Measurements from ENCODE around the gene LRRC27. TPM values are rescaled to one million over a fixed set of nuclear protein-coding genes. Genes with fewer than 3 reads are reported as not detected.
"Not testable (repeated sequence)": the region's sequence is repeated elsewhere in the genome, so short reads cannot be mapped to it uniquely, and the experiment has no call there.

Gene LRRC27
- total RNA-seq, 4 donors from 2014 or later = 3.1 to 5.8 (median 4.4) TPM

DNA sequence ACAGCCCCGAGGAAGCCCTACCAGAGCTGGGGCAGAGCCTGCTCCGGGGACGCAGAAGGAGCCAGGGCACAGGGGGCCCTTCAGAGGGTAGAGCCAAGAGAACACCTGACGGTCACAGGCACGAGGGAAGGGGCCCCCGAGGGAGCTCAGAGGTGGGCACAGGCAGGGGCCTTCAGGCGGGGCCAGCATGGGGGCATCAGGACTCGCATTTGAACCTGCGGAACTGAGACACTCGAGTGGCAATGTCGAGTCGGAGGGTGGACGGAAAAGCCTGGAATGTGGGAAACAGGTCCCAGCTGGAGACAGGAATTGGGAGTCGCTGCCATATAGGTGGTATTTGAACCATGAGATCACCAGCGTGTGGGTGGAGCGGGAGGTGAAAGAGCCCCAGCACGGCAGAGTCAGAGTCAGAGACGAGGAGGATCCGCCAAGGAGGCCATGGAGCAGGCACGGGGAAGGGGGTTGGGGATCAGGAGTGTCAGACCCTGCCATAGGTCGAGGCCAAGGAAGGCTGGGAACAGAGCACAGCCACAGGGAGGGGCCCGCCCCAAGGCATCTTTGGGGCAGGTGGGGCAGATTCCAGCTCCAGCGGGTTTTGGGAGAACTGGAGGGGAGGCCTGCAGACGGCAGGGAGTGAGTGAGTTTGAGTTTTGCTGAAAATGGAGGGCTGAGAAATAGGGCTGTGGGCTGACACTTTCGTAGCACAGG is 38.0 kb upstream of the LRRC27 start:
- peak overlapping the region in 2 of 4 donors; percentile 43 to 58 for H3K27ac ChIP-seq
- peaks cover 0 to 7% (median 0%) of the 10 kb centered on the region in 3 donors for H3K9me3 ChIP-seq

GRCh38 chr10:132294561-132295318 is 37.3 kb upstream of the LRRC27 start:
- TF ChIP-seq POLR2AphosphoS5 (IDR thresholded peaks at IDR 0.05) = no peak
- TF ChIP-seq EP300 (IDR thresholded peaks at IDR 0.05) = no peak
- no peak for TF ChIP-seq CTCF (IDR thresholded peaks at IDR 0.05)
- no peak for TF ChIP-seq POLR2A (IDR thresholded peaks at IDR 0.05)
- WGBS, 2 donors (ENCODE audit: low coverage in 1 of 2) = 56 to 87% methylated on average over 3 to 12 of the region's 23 CpGs
- H3K27me3 ChIP-seq = no peaks in the 10 kb centered on the region
- no peaks in the 10 kb centered on the region for H3K36me3 ChIP-seq
- no peaks in the 10 kb centered on the region for H3K9me3 ChIP-seq
- no peak overlapping the region for H3K4me3 ChIP-seq
- peaks cover 0 to 20% (median 0%) of the 10 kb centered on the region in 3 donors for H3K4me1 ChIP-seq
- ATAC-seq = no peak
- H3K27ac ChIP-seq = no peak overlapping the region

More for the DNA sequence above, 38.0 kb upstream of the LRRC27 start:
- Histone ChIP-seq H3K36me3 (no peaks in the 10 kb centered on the region), H3K27me3 (no peaks in the 10 kb centered on the region), H3K4me1 (peaks cover 0 to 20% (median 0%) of the 10 kb centered on the region in 3 donors), H3K4me3 (no peak overlapping the region)
- WGBS, 2 donors (ENCODE audit: low coverage in 1 of 2) = 64 to 76% methylated on average over 11 to 23 of the region's 25 CpGs
- ATAC-seq = no peak
- TF ChIP-seq POLR2A (IDR thresholded peaks at IDR 0.05) (no peak), EP300 (IDR thresholded peaks at IDR 0.05) (no peak), POLR2AphosphoS5 (IDR thresholded peaks at IDR 0.05) (no peak)

DNA sequence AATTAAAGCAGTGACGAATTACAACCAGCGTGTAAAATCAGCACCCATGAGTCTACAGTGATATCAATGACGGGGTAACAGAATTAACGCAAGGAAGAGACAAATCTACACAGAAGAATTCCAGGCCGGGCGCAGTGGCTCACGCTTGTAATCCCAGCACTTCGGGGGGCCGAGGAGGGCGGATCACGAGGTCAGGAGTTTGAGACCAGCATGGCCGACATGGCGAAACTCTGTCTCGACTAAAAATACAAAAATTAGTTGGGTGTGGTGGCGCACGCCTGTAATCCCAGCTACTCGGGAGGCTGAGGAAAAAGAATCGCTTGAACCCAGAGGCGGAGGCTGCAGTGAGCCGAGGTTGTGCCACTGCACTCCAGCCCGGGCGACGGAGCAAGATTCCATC is 36.5 kb upstream of the LRRC27 start:
- not testable (repeated sequence) for H3K27ac ChIP-seq, H3K27me3 ChIP-seq, H3K4me3 ChIP-seq, H3K9me3 ChIP-seq, H3K36me3 ChIP-seq, ATAC-seq
- peaks cover 0 to 20% (median 0%) of the 10 kb centered on the region in 3 donors for H3K4me1 ChIP-seq
- 90 to 92% methylated on average over 22 of the region's 23 CpGs for WGBS, 2 donors (ENCODE audit: low coverage in 1 of 2)

- no peak overlapping the region for H3K4me3 ChIP-seq
- no peak for TF ChIP-seq EP300 (IDR thresholded peaks at IDR 0.05)
- no peak for TF ChIP-seq CTCF (IDR thresholded peaks at IDR 0.05)
- no peak for TF ChIP-seq POLR2AphosphoS5 (IDR thresholded peaks at IDR 0.05)
- TF ChIP-seq POLR2A (IDR thresholded peaks at IDR 0.05) = no peak
- 86 to 92% methylated on average over 2 to 9 of the region's 28 CpGs for WGBS, 2 donors (ENCODE audit: low coverage in 1 of 2)
- no peaks in the 10 kb centered on the region for H3K36me3 ChIP-seq
- ATAC-seq = no peak
- H3K4me1 ChIP-seq = peaks cover 0 to 20% (median 0%) of the 10 kb centered on the region in 3 donors
- H3K27me3 ChIP-seq = no peaks in the 10 kb centered on the region
- no peaks in the 10 kb centered on the region for H3K9me3 ChIP-seq
- H3K27ac ChIP-seq = no peak overlapping the region
These were observed 35.1 kb upstream of the LRRC27 start for GRCh38 chr10:132296666-132297443.

DNA sequence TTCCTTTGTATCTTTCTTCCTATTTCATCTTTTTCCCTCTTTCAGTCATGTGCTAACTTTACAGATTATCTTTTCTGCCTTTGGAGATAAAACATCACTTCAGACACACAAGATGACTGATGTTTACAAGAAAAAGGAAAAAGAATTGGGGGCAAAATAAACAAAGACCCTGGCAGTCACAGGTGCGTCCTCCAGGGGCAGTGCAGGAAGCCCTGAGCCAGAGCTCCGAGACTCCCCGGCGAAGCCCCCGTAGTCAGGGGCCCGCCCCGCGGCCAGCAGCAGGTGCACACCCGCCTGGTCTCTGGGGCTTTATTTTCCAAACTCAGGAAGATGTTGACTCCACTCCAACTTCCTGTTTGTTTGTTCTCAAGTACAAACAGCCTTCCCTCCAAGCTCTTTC is 34.5 kb upstream of the LRRC27 start:
- H3K27me3 ChIP-seq = no peaks in the 10 kb centered on the region
- ATAC-seq = no peak
- H3K4me3 ChIP-seq = no peak overlapping the region
- WGBS, 2 donors (ENCODE audit: low coverage in 1 of 2) = 82% methylated on average over 6 of the region's 9 CpGs; no CpG with 5 or more reads in 1 of the 2 donors
- no peak overlapping the region for H3K27ac ChIP-seq
- no peaks in the 10 kb centered on the region for H3K9me3 ChIP-seq
- TF ChIP-seq POLR2AphosphoS5 (IDR thresholded peaks at IDR 0.05) (no peak), POLR2A (IDR thresholded peaks at IDR 0.05) (no peak), EP300 (IDR thresholded peaks at IDR 0.05) (no peak), CTCF (IDR thresholded peaks at IDR 0.05) (no peak)
- H3K36me3 ChIP-seq = no peaks in the 10 kb centered on the region
- H3K4me1 ChIP-seq = peaks cover 0 to 19% (median 0%) of the 10 kb centered on the region in 3 donors
